ENCODE results near the gene SP100.

The SP100 gene

GRCh38 chr2:230447455-230448451 is 31.8 kb downstream of the SP100 start:
- H3K4me2 ChIP-seq (ENCODE audit: low read length), result no peak overlapping the region
- no peak overlapping the region for H3K4ac ChIP-seq (ENCODE audit: low read depth, low read length)
- H2BK120ac ChIP-seq (ENCODE audit: insufficient read depth, low read length, poor library complexity), result no peak overlapping the region
- no peak overlapping the region for H2BK5ac ChIP-seq (ENCODE audit: low read depth, low read length, poor library complexity)
- H4K12ac ChIP-seq (ENCODE audit: low read depth, low read length), result no peak overlapping the region
- no peaks in the 10 kb centered on the region for H3K4me1 ChIP-seq (ENCODE audit: control insufficient read depth in 1 of 2, insufficient read depth in 2 of 2, low read length in 2 of 2)
- no peaks in the 10 kb centered on the region for H3K27me3 ChIP-seq (ENCODE audit: insufficient read depth, low read length)
- H3K23ac ChIP-seq (ENCODE audit: low read length), result no peak overlapping the region
- no peaks in the 10 kb centered on the region for H3K79me1 ChIP-seq (ENCODE audit: low read length)
- H2AK5ac ChIP-seq (ENCODE audit: low read length), result no peak overlapping the region
- no peak overlapping the region for H3K14ac ChIP-seq (ENCODE audit: low read length)
- no peaks in the 10 kb centered on the region for H3K9me3 ChIP-seq (ENCODE audit: insufficient read depth, low read depth, low read length)
- no peak overlapping the region for H2BK12ac ChIP-seq (ENCODE audit: low read length)
- H3K4me3 ChIP-seq (ENCODE audit: low read depth, low read length), result no peak overlapping the region
- no peak overlapping the region for H3K9ac ChIP-seq (ENCODE audit: low read length)
- no peak overlapping the region for H4K8ac ChIP-seq (ENCODE audit: low read depth, low read length)
- H3K18ac ChIP-seq (ENCODE audit: low read length), result no peak overlapping the region
- no CpG with 5 or more reads among the region's 8 CpGs for WGBS (ENCODE audit: extremely low coverage, insufficient coverage, insufficient read length)
- DNase-seq, result no peak
- no peak overlapping the region for H2AFZ ChIP-seq (ENCODE audit: insufficient read depth, low read length, poor library complexity)
- H3K36me3 ChIP-seq (ENCODE audit: control insufficient read depth in 1 of 2, insufficient read depth in 2 of 2, low read length in 2 of 2), result no peaks in the 10 kb centered on the region
- no peak overlapping the region for H3K27ac ChIP-seq (ENCODE audit: low read depth, low read length)
- H3K79me2 ChIP-seq (ENCODE audit: control insufficient read depth, insufficient read depth, low read length, poor library complexity), result no peaks in the 10 kb centered on the region
- no peak overlapping the region for H4K91ac ChIP-seq (ENCODE audit: low read depth, low read length)

GRCh38 chr2:230449901-230450467 is 34.0 kb downstream of the SP100 start:
- no peak overlapping the region for H4K8ac ChIP-seq (ENCODE audit: low read depth, low read length)
- no peak overlapping the region for H4K12ac ChIP-seq (ENCODE audit: low read depth, low read length)
- H3K9me3 ChIP-seq (ENCODE audit: insufficient read depth, low read depth, low read length), result no peaks in the 10 kb centered on the region
- no peak overlapping the region for H3K27ac ChIP-seq (ENCODE audit: low read depth, low read length)
- WGBS (ENCODE audit: extremely low coverage, insufficient coverage, insufficient read length), result no CpG with 5 or more reads among the region's 6 CpGs
- H3K4me2 ChIP-seq (ENCODE audit: low read length), result no peak overlapping the region
- no peak overlapping the region for H3K9ac ChIP-seq (ENCODE audit: low read length)
- no peaks in the 10 kb centered on the region for H3K79me1 ChIP-seq (ENCODE audit: low read length)
- no peak overlapping the region for H2AFZ ChIP-seq (ENCODE audit: insufficient read depth, low read length, poor library complexity)
- H3K27me3 ChIP-seq (ENCODE audit: insufficient read depth, low read length), result no peaks in the 10 kb centered on the region
- no peak overlapping the region for H3K23ac ChIP-seq (ENCODE audit: low read length)
- no peak overlapping the region for H4K91ac ChIP-seq (ENCODE audit: low read depth, low read length)
- H3K4me3 ChIP-seq (ENCODE audit: low read depth, low read length), result no peak overlapping the region
- H3K36me3 ChIP-seq (ENCODE audit: control insufficient read depth in 1 of 2, insufficient read depth in 2 of 2, low read length in 2 of 2), result no peaks in the 10 kb centered on the region
- H2BK120ac ChIP-seq (ENCODE audit: insufficient read depth, low read length, poor library complexity), result no peak overlapping the region
- no peaks in the 10 kb centered on the region for H3K4me1 ChIP-seq (ENCODE audit: control insufficient read depth in 1 of 2, insufficient read depth in 2 of 2, low read length in 2 of 2)
- H3K18ac ChIP-seq (ENCODE audit: low read length), result no peak overlapping the region
- no peak overlapping the region for H2BK5ac ChIP-seq (ENCODE audit: low read depth, low read length, poor library complexity)
- H2AK5ac ChIP-seq (ENCODE audit: low read length), result no peak overlapping the region
- H2BK12ac ChIP-seq (ENCODE audit: low read length), result no peak overlapping the region
- no peak overlapping the region for H3K4ac ChIP-seq (ENCODE audit: low read depth, low read length)
- no peak for DNase-seq
- H3K14ac ChIP-seq (ENCODE audit: low read length), result no peak overlapping the region
- H3K79me2 ChIP-seq (ENCODE audit: control insufficient read depth, insufficient read depth, low read length, poor library complexity), result no peaks in the 10 kb centered on the region

DNA sequence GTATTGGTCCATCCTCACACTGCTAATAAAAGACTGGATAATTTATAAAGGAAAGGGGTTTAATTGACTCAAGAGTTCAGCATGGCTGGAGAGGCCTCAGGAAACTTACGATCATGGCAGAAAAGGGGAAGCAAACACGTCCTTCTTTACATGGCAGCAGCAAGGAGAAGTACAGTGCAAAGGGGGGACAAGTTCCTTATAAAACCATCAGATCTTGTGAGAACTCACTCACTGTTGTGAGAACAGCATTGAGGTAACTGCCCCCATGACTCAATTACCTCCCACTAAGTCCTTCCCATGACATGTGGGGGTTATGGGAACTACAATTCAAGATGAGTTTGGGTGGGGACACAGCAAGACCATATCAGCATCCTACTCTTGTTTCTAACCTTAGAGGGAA is 37.0 kb downstream of the SP100 start:
- no peaks in the 10 kb centered on the region for H3K79me1 ChIP-seq (ENCODE audit: low read length)
- no peak overlapping the region for H4K91ac ChIP-seq (ENCODE audit: low read depth, low read length)
- no peak overlapping the region for H3K4ac ChIP-seq (ENCODE audit: low read depth, low read length)
- H3K23ac ChIP-seq (ENCODE audit: low read length), result no peak overlapping the region
- H3K4me3 ChIP-seq (ENCODE audit: low read depth, low read length), result no peak overlapping the region
- no peaks in the 10 kb centered on the region for H3K27me3 ChIP-seq (ENCODE audit: insufficient read depth, low read length)
- H2BK120ac ChIP-seq (ENCODE audit: insufficient read depth, low read length, poor library complexity), result no peak overlapping the region
- H3K9me3 ChIP-seq (ENCODE audit: insufficient read depth, low read depth, low read length), result no peaks in the 10 kb centered on the region
- no peaks in the 10 kb centered on the region for H3K36me3 ChIP-seq (ENCODE audit: control insufficient read depth in 1 of 2, insufficient read depth in 2 of 2, low read length in 2 of 2)
- H3K18ac ChIP-seq (ENCODE audit: low read length), result no peak overlapping the region
- H3K79me2 ChIP-seq (ENCODE audit: control insufficient read depth, insufficient read depth, low read length, poor library complexity), result no peaks in the 10 kb centered on the region
- H4K12ac ChIP-seq (ENCODE audit: low read depth, low read length), result no peak overlapping the region
- no peaks in the 10 kb centered on the region for H3K4me1 ChIP-seq (ENCODE audit: control insufficient read depth in 1 of 2, insufficient read depth in 2 of 2, low read length in 2 of 2)
- H4K8ac ChIP-seq (ENCODE audit: low read depth, low read length), result no peak overlapping the region
- H2BK5ac ChIP-seq (ENCODE audit: low read depth, low read length, poor library complexity), result no peak overlapping the region
- H3K9ac ChIP-seq (ENCODE audit: low read length), result no peak overlapping the region
- no peak overlapping the region for H3K27ac ChIP-seq (ENCODE audit: low read depth, low read length)
- no peak overlapping the region for H3K14ac ChIP-seq (ENCODE audit: low read length)
- no CpG with 5 or more reads among the region's 2 CpGs for WGBS (ENCODE audit: extremely low coverage, insufficient coverage, insufficient read length)
- no peak overlapping the region for H2AFZ ChIP-seq (ENCODE audit: insufficient read depth, low read length, poor library complexity)
- DNase-seq, result no peak
- no peak overlapping the region for H2AK5ac ChIP-seq (ENCODE audit: low read length)
- no peak overlapping the region for H2BK12ac ChIP-seq (ENCODE audit: low read length)
- H3K4me2 ChIP-seq (ENCODE audit: low read length), result no peak overlapping the region

DNA sequence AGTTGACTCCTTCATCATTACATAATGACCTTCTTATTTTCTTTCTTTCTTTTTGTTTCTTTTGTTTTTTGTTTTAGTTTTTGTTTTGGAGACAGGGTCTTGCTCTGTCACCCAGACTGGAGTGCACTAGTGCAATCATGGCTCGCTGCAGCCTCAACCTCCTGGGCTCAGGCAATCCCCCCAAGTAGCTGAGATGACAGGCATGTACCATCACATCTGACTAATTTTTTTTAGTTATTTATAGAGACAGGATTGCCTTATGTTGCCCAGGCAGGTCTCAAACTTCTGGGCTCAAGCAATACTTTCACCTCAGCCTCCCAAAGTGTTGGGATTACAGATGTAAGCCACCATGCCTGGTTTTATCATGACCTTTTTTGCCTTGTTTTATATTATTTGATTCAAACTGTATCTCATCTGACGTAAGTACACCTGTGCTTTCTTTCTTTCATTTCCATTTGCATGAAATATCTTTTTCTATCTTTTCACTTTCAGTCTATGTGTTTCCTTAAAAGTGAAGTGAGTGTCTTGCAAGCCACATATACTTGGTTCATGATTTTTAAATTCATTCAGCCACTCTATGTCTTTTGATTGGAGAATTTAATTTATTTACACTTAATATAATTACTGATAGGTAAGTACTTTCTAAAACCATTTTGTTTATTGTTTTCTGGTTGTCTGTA is 39.1 kb downstream of the SP100 start:
- no peak overlapping the region for H3K23ac ChIP-seq (ENCODE audit: low read length)
- H3K4me2 ChIP-seq (ENCODE audit: low read length), result no peak overlapping the region
- no peak overlapping the region for H4K8ac ChIP-seq (ENCODE audit: low read depth, low read length)
- H3K14ac ChIP-seq (ENCODE audit: low read length), result no peak overlapping the region
- no peak overlapping the region for H3K9ac ChIP-seq (ENCODE audit: low read length)
- no peak overlapping the region for H3K4ac ChIP-seq (ENCODE audit: low read depth, low read length)
- H2AFZ ChIP-seq (ENCODE audit: insufficient read depth, low read length, poor library complexity), result no peak overlapping the region
- H3K27ac ChIP-seq (ENCODE audit: low read depth, low read length), result no peak overlapping the region
- no peak overlapping the region for H3K4me3 ChIP-seq (ENCODE audit: low read depth, low read length)
- no peak overlapping the region for H3K18ac ChIP-seq (ENCODE audit: low read length)
- no peak overlapping the region for H2BK5ac ChIP-seq (ENCODE audit: low read depth, low read length, poor library complexity)
- H3K27me3 ChIP-seq (ENCODE audit: insufficient read depth, low read length), result no peaks in the 10 kb centered on the region
- no peak overlapping the region for H2BK120ac ChIP-seq (ENCODE audit: insufficient read depth, low read length, poor library complexity)
- no peak overlapping the region for H4K12ac ChIP-seq (ENCODE audit: low read depth, low read length)
- H2AK5ac ChIP-seq (ENCODE audit: low read length), result no peak overlapping the region
- H2BK12ac ChIP-seq (ENCODE audit: low read length), result no peak overlapping the region
- H3K79me2 ChIP-seq (ENCODE audit: control insufficient read depth, insufficient read depth, low read length, poor library complexity), result no peaks in the 10 kb centered on the region
- no peaks in the 10 kb centered on the region for H3K9me3 ChIP-seq (ENCODE audit: insufficient read depth, low read depth, low read length)
- H3K4me1 ChIP-seq (ENCODE audit: control insufficient read depth in 1 of 2, insufficient read depth in 2 of 2, low read length in 2 of 2), result no peaks in the 10 kb centered on the region
- H4K91ac ChIP-seq (ENCODE audit: low read depth, low read length), result no peak overlapping the region
- H3K79me1 ChIP-seq (ENCODE audit: low read length), result no peaks in the 10 kb centered on the region
- no peaks in the 10 kb centered on the region for H3K36me3 ChIP-seq (ENCODE audit: control insufficient read depth in 1 of 2, insufficient read depth in 2 of 2, low read length in 2 of 2)
- DNase-seq, result no peak
- no CpG with 5 or more reads among the region's 2 CpGs for WGBS (ENCODE audit: extremely low coverage, insufficient coverage, insufficient read length)
